ENCODE measurements around the gene ERI2. TPM values are rescaled to one million over a fixed set of nuclear protein-coding genes. Genes with fewer than 3 reads are reported as not detected.
A peak's percentile ranks its signal among the peaks of the same experiment; 100 is the strongest.

Gene ERI2
- polyA plus RNA-seq, 4 donors = 18.6 to 41.6 (median 33.4) TPM

GRCh38 chr16:20818929-20819585 lies 12.8 kb upstream of the ERI2 start:
- no peak for DNase-seq (ENCODE audit: low read depth in 4 of 4, low spot score in 3 of 4)

GRCh38 chr16:20814784-20815183 lies 8.5 kb upstream of the ERI2 start:
- DNase-seq (ENCODE audit: low read depth in 4 of 4, low spot score in 3 of 4) = no peak

GRCh38 chr16:20812510-20812909 lies 6.2 kb upstream of the ERI2 start:
- no peak for DNase-seq (ENCODE audit: low read depth in 4 of 4, low spot score in 3 of 4)

GRCh38 chr16:20811889-20812439 lies 5.7 kb upstream of the ERI2 start:
- DNase-seq (ENCODE audit: low read depth in 4 of 4, low spot score in 3 of 4) = no peak

- DNase-seq (ENCODE audit: low read depth in 4 of 4, low spot score in 3 of 4) = no peak
These were observed 1.6 kb upstream of the ERI2 start for GRCh38 chr16:20807862-20808261.

GRCh38 chr16:20805684-20806167 lies 546 bp downstream of the ERI2 start:
- peak in 3 of 4 donors; percentile 8 to 21 (median 14) for DNase-seq (ENCODE audit: low read depth in 4 of 4, low spot score in 3 of 4)

- no peak for DNase-seq (ENCODE audit: low read depth in 4 of 4, low spot score in 3 of 4)
These were observed 2.6 kb downstream of the ERI2 start for GRCh38 chr16:20803561-20804214.

GRCh38 chr16:20803192-20803560 lies 3.1 kb downstream of the ERI2 start:
- DNase-seq (ENCODE audit: low read depth in 4 of 4, low spot score in 3 of 4) = no peak

GRCh38 chr16:20801278-20801677 lies 5.0 kb downstream of the ERI2 start:
- no peak for DNase-seq (ENCODE audit: low read depth in 4 of 4, low spot score in 3 of 4)

GRCh38 chr16:20799599-20799998 lies 6.7 kb downstream of the ERI2 start:
- DNase-seq (ENCODE audit: low read depth in 4 of 4, low spot score in 3 of 4) = no peak

GRCh38 chr16:20798364-20798763 lies 7.9 kb downstream of the ERI2 start:
- no peak for DNase-seq (ENCODE audit: low read depth in 4 of 4, low spot score in 3 of 4)

- no peak for DNase-seq (ENCODE audit: low read depth in 4 of 4, low spot score in 3 of 4)
These were observed 14.2 kb downstream of the ERI2 start for GRCh38 chr16:20791923-20792612.

GRCh38 chr16:20789130-20789529 lies 17.1 kb downstream of the ERI2 start:
- no peak for DNase-seq (ENCODE audit: low read depth in 4 of 4, low spot score in 3 of 4)

- DNase-seq (ENCODE audit: low read depth in 4 of 4, low spot score in 3 of 4) = no peak
These were observed 22.1 kb downstream of the ERI2 start for GRCh38 chr16:20784204-20784603.

- DNase-seq (ENCODE audit: low read depth in 4 of 4, low spot score in 3 of 4) = no peak
These were observed 23.8 kb downstream of the ERI2 start for GRCh38 chr16:20782470-20782869.

GRCh38 chr16:20781697-20782096 lies 24.6 kb downstream of the ERI2 start:
- DNase-seq (ENCODE audit: low read depth in 4 of 4, low spot score in 3 of 4) = no peak

- no peak for DNase-seq (ENCODE audit: low read depth in 4 of 4, low spot score in 3 of 4)
These were observed 31.4 kb downstream of the ERI2 start for GRCh38 chr16:20774703-20775362.

GRCh38 chr16:20773679-20774078 lies 32.6 kb downstream of the ERI2 start:
- DNase-seq (ENCODE audit: low read depth in 4 of 4, low spot score in 3 of 4) = no peak

- DNase-seq (ENCODE audit: low read depth in 4 of 4, low spot score in 3 of 4) = no peak
These were observed 37.5 kb downstream of the ERI2 start for GRCh38 chr16:20768818-20769217.

- DNase-seq (ENCODE audit: low read depth in 4 of 4, low spot score in 3 of 4) = no peak
These were observed 38.2 kb downstream of the ERI2 start for GRCh38 chr16:20768121-20768520.

- no peak for DNase-seq (ENCODE audit: low read depth in 4 of 4, low spot score in 3 of 4)
These were observed 38.7 kb downstream of the ERI2 start for GRCh38 chr16:20767577-20767976.
